Ishikawa (cell line): ENCODE measurements around the gene OR2AE1.

Experiments
- CEBPB ChIP-seq: IDR thresholded peaks from 2 replicates; pipeline ENCODE4 v1.6.1; 2012
- FOXM1 ChIP-seq: IDR thresholded peaks from 2 replicates; pipeline ENCODE4 v1.6.1; 2012; ENCODE audit warnings: low read depth, borderline replicate concordance
- NFIC ChIP-seq: IDR thresholded peaks from 2 replicates; pipeline ENCODE4 v1.6.1; 2012
- RAD21 ChIP-seq: IDR thresholded peaks from 2 replicates; pipeline ENCODE4 v1.6.1; 2012; ENCODE audit warnings: low read depth
- TAF1 ChIP-seq: IDR thresholded peaks from 2 replicates; pipeline ENCODE4 v1.6.1; 2012; ENCODE audit warnings: low read depth, mild to moderate bottlenecking
- YY1 ChIP-seq: IDR thresholded peaks from 2 replicates; pipeline ENCODE4 v1.6.1; 2012; ENCODE audit warnings: low read depth
- ZBTB7A ChIP-seq: IDR thresholded peaks from 2 replicates; pipeline ENCODE4 v1.6.1; 2012; ENCODE audit warnings: low read depth
- TF ChIP-seq, protein P1 (sequence below): IDR thresholded peaks from 2 replicates; pipeline ENCODE4 v1.6.1; 2012

DNA sequence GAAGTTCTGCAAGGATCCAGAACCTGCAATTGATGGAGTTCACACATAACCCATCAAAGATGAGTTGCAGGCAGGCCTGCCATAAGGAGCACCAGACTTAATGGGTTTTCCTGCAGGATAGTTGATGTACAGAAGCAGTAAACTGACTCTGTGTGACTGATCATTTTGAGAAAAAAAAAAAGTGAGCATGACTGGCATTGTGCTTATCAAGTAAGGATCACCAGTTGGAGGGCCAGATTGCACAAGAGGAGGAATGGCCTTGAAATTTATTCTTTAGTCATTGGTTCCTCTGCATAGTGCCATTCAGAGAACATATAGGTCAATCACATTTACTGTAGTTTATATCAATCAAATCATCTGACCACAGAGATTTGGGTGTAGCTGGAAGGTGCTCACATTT, 45.2 kb downstream of the OR2AE1 start:
- TF ChIP-seq CEBPB (no peak), RAD21 (no peak), YY1 (no peak), TAF1 (no peak), FOXM1 (no peak), ZBTB7A (no peak), NFIC (no peak)
- TF ChIP-seq, protein P1, sequence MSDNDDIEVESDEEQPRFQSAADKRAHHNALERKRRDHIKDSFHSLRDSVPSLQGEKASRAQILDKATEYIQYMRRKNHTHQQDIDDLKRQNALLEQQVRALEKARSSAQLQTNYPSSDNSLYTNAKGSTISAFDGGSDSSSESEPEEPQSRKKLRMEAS: no peak
